IPS-NIHi11 (cell line): ENCODE measurements around the gene ZNF32.

Source experiments
- DNase-seq: peaks from one replicate; pipeline ENCODE4 v3.0.0; 2012; ENCODE audit warnings: mixed read lengths, low spot score

Gene ZNF32

DNA sequence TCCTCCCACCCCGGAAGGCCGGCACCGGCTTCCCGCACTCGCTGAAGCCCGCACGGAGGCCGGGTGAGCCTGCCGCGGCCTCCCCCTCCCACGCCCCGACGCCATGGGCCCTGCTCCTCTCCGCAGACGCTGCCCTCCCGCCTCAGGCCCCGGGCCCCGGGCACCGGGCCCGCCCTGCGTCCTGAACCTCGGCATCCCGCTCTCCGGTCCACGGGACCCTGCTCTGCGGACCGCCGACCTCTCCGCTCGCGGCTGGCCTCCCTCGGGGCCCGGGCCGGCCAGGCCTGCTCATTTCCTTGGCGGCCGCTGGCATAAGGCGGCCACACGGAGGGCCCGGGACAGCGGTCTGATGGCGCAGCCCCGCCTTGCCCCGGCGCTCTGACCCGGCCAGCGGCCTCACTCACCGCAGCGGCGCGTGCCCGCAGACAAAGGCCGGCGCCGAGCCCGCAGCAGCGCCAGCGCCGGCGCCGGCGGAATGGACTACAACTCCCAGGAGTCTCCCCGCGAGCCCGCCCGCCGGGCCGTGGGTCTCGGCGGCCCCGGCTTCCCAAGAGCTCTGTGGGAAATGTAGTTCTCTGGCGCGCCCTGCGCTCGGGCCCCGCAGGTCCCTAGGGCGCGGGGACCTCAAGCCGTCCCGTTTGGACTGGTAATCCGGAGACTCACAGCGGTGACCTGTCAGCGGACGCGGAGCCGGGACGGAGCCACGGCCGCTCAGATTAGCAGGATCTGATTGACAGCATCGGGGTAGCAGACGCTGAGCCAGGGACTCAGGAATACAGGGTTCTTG is at the start of gene ZNF32:
Gene ZNF32, minus strand, starts transcription at position 484 of the 787 bp plus-strand sequence. CDS start 2,748 bp downstream, outside the sequence.
- peak; percentile 96 for DNase-seq

DNA sequence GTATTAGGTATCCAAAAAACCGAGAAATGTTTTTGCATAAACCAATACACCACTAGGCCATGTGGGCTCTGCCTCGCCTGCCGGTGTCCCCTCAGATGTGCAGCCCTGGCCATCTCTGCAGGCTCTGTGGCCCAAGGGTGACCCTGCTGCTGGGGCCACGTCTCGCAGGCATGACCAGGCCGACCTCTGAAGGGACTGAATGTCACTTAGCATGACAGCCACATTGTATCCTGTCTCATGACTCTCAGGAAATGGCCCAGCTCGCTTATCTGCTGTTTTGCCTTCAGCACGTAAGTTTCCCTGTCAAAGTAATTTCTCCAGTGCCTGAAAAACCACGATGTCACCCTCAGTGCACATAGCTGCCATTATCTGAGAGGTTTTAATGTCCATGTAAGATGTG is 49.5 kb upstream of the ZNF32 start:
- DNase-seq, result no peak

GRCh38 chr10:43696909-43697483 is 48.3 kb upstream of the ZNF32 start:
- DNase-seq, result no peak

- DNase-seq, result no peak
Measured at GRCh38 chr10:43695730-43696129, 47.0 kb upstream of the ZNF32 start.

- no peak for DNase-seq
Measured at GRCh38 chr10:43695321-43695720, 46.6 kb upstream of the ZNF32 start.

DNA sequence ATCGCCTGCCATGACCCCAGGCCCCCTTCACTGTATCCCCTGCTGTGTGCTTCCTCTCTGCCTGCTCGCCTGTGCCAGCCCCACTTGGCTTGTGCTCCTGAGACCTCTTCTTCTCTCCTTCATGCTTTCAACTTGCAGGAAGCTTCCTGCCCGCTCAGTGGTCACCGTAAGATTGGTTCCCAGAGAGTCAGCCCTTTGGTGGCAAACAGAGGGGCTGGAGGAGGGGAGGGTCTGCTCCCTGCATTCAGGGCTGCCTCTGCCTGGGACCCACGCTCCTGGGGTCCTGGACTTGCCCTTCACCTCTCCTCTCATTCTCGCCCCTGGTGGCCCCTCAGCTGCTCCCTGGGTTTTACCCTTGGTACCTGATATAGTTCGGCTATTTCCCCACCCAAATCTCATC is 45.8 kb upstream of the ZNF32 start:
- no peak for DNase-seq

GRCh38 chr10:43693602-43694001 is 44.9 kb upstream of the ZNF32 start:
- no peak for DNase-seq

- no peak for DNase-seq
Measured at GRCh38 chr10:43692051-43692825, 43.6 kb upstream of the ZNF32 start.

DNA sequence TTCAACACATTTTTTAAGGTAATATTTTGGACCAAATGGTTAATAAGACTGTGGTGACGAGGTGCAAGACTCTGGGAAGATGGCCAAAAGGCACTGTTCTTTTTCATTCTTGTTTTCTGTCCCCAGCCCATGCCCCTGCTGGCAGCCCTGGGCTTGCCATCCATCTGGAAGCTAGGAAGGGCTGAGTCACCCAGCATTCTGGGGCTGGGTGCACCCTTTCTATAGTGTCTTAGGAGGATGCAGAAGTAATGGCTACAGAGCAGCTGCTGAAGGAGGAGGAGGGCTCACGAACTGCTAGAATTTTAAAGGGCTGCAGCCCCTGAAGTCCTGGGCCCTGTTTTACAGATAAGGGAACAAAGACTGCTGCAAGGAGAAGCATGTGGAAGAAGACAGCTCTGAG is 42.8 kb upstream of the ZNF32 start:
- DNase-seq, result no peak

DNA sequence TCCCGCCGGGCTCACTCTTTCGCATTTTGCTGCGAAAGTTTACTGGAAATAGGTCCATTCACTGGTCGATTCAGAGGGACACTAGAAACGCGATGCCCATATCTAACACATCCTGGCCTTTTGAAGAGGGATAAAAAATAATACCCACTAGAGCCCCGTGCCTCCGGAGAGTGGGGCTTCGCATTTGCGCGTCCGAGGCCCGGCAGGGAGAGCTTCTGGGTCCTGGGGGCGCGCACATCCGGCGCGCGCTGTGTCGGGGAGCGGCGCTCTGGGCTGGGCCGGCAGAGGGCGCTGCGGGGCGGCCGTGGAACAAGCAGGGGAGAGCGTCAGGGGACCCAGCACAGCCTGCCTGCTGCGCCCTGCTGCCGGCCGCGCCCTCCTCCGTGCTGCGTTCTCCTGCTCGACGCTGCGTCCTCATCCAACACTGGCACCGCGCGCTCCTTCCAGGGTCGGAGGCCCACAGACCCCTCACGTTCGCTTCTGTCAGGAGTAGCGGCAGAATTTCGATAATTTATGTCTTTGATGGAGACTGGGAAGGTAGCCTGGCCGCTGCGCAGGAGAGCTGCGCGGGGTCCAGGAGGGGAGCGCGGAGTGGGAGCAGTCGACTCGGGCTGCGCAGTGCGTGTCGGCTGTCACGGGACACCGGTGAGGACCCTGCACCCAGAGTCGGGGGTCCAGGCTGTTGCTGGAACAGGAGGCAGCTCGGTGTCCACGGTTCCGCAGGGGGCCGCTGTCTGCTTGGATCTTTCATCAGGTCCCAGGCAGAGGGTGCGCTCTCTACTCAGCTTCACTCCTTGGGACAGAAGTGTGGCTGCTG is 41.5 kb upstream of the ZNF32 start:
- DNase-seq, result peak; percentile 94

DNA sequence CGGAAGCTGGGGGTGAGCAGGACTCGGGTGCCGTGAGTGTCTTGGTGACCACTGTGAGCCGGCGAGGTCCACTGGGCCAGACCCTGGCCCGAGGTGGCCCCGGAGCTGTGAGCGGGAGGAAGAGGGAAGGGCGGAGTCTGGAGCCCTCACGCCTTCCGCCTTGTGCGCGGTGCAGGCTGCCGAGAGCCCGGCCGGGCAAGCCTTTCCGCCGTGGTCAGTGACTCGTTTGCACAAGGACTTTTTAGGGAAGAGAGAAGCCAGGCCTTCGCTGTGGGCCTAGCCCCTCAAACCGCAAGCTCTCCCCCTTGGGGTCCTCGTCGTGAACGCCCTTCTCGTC is 40.9 kb upstream of the ZNF32 start:
- DNase-seq, result peak; percentile 77

DNA sequence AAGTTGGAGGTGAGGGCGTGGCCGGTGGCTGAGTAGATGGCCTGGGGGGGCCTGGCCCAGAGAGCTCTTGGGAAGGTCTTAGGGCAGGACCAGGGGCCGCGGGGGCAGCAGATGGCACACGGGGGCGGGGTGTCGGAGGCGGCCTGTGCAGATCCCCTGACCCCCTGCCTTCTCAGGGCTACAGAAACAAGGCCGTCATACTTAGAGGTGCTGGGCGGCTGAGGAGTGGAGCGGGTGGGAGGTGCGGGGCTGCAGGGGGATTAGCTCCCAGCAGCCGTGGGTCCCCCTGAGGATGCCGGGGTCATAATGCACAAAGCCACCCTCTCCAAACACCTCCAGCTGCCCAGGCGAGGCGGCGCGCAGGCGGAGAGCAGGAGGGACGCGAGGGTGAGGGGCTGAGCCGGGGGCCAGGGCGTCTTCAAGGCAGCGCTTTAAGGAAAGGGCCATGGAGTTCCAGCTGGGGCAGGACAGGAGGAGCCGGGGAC is 40.4 kb upstream of the ZNF32 start:
- no peak for DNase-seq

- no peak for DNase-seq
Measured at GRCh38 chr10:43688348-43688892, 39.7 kb upstream of the ZNF32 start.

DNA sequence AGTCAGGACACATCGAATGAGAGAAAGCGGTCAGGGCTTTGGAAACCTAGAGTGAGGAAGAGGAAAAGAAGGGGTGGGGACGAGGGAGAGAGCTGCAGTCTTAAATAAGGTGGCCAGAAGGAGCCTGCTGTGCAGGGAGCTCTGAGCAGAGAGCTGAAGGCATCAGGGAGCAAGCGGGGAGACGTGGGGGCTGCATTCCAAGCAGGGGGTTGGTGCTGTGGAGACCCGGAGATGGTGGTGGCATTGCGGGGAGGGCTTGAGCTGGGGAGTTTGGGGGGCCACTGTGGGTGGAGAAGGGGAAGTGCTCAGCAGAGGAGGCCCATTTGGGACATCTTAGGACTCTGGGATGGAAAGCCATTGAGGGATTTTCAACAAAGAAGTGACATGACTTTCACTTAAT is 38.7 kb upstream of the ZNF32 start:
- no peak for DNase-seq

- no peak for DNase-seq
Measured at GRCh38 chr10:43686414-43686813, 37.7 kb upstream of the ZNF32 start.

DNA sequence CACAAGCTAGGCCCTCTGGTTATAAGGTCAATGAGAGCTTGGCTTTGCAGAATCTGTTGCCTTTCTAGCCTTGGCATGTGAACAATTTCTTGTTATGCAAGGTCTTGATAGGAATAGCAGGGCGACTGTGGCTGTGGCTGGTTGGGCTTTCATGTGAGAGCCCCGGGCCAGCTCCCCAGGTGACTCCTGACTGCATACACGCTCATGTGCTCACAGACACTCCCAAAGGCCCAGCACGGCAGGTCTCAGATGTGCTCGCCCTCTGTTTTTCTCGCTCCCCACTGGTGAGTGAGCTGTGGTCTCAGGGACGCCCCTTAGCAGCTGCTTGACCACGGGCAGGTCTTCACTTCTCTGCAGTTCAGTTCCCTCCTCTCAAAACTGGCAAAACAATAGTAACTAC is 37.1 kb upstream of the ZNF32 start:
- DNase-seq, result no peak

- no peak for DNase-seq
Measured at GRCh38 chr10:43684292-43684559, 35.5 kb upstream of the ZNF32 start.

DNA sequence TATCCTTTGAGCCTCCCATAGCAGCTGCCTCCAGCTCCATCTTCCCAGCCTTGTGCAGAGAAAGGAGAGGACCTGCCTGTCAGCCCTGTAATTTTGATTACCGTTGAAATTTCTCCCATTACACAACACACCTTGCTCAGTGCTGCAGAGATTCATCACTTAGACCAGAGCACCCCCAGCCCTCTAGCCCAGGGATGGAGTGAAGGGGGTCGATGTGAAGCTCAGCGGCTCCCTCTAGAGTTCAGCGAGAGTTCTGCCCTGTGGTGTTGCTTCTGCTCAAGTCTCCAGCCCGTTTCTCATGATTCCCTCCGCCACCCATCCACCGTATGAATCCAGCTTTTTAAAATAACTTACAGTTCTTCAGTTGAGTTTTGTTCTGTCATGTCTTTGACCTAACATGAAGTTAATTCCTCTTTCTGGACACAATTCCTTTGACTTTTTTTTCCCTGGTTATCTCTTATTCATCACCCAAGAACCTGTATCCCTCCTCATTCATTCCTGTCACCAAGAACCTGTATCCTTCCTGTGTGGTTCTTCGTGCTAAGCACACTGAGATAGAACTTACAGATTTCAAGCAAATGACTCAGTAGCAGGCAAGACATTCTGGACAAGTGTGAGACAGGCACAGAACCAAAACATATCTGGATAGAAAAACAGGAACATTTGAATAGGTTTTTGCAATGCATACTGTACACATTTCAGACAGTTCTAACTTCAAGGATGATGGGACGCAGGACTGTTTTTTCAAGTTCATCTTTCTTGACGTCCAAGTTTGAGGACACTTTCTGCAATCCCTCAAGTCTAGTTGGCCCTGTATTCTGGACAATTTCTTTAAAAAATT is 35.0 kb upstream of the ZNF32 start:
- peak; percentile 72 for DNase-seq

GRCh38 chr10:43682956-43683355 is 34.3 kb upstream of the ZNF32 start:
- DNase-seq, result no peak

- DNase-seq, result no peak
Measured at GRCh38 chr10:43681721-43682120, 33.0 kb upstream of the ZNF32 start.

GRCh38 chr10:43681220-43681619 is 32.5 kb upstream of the ZNF32 start:
- DNase-seq, result no peak
